Measurements from ENCODE around the gene ARMH3.

ARMH3 gene

DNA sequence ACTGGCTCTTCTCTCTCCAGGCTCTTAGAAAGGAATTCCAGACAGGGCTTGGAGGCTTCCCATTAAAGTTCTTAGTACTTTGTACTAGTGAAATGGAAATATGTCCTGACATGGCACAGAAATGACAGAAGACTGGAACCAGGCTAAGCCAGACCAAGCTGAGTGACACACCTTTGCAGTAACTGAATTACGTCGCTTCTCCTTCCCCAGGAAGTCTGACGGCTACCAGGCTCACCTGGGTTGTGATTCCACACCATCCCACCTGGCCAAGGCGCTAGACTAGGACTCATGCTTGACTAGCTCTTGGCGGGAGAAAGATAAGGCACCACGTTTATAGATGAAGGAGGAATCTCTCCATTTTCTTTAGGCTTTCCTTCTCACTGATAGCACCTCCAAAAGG lies 161.7 kb downstream of the ARMH3 start:
- DNase-seq = no peak

DNA sequence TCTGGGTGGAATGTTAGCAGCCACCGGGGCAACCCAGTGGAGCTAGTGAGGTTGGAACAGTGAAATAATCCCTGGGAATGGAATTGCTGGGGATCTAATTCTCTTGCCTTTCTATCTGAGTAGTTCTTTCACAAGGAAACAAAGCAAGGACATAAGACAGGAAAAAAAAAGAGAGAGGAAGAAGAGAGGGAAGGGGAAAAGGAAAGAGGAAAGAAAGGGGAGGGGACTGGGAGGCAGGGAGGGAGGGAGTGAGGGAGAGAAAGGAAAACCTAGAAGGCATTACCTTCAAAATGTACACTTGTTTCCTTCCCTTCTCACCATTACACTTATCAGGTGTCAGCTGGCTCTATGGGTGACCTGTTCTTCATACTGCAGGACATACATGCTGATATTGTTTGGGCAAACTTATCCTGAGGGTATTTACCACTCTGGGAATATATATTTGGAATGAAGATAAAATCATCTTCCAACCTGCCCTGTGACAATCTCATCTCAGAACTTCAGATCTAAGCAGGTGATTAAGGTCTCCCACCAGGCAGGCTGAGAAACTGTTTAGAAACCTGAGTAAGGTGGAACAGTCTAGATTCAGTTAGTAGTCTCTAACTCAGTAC lies 162.4 kb downstream of the ARMH3 start:
- DNase-seq = no peak

DNA sequence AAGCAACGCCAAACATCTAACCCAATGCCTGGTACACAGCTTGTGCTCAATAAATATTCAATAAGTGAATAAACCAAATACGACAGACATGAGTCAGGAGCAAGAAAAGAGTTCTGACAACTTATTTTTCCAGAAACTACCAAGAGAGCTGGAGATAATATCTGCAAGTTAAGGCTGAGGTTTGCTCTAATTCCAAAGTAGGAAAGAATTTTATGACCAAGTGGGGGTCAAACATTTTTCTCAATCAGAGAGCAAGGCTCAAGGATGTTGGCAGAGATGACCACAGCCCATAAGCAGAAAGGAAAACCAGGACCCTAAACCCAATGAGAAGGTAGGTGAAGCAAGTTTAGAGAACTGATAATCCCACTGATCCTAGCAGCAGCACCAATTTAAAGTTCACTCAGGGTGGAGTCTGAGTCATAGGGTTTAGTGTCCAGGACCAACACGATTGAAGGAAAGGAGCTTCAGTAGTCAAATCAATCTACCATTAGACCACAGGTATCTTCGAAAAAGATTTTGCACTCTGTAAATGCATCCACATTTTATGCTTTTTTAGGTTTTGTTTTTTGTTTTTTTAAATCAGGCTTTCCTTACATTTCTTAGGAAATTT lies 163.1 kb downstream of the ARMH3 start:
- no peak for DNase-seq

DNA sequence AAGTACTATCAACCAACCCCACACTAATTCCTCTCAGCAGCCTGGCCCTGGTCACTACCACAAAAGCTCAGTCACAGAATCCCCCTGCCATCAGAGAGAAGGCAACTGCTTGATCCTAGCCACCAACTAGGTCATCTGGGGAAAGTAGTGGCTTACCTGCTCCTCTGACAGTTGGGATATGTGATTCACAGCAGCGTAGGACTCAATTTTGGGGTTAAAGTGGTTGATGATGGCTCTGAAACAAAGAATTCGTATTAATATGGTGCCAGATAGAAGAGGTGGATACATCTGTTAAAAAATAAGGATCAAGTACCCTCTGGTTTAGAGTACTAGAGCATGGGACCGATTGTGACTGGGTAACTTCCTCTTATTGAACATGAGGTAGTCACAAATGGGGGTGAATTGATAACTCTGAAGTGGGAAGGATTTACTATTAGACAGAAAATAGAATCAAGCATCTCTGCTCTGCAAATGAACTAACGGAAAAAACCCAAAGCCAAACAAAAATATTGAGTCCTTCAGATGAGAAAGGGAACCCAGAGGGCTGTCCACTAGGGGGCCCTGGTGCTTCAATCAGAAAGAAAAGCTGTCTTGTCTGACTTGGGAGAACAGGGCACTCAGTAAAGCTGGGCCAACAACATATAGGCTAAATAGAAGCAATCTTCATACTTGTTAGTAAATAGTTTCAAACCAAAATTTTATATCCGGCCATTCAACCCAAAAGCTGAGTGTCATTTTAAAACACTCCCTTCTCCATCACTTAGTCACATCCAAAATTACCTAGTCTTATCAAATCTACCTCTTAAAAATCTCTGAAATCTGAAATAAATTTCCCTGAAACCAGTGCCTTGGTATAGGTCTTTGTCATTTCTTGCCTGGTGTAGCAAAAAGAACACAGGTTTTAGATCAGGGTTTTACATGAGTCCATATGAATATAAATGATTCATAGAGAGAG lies 166.4 kb downstream of the ARMH3 start:
- DNase-seq = peak; percentile 74 to 77

DNA sequence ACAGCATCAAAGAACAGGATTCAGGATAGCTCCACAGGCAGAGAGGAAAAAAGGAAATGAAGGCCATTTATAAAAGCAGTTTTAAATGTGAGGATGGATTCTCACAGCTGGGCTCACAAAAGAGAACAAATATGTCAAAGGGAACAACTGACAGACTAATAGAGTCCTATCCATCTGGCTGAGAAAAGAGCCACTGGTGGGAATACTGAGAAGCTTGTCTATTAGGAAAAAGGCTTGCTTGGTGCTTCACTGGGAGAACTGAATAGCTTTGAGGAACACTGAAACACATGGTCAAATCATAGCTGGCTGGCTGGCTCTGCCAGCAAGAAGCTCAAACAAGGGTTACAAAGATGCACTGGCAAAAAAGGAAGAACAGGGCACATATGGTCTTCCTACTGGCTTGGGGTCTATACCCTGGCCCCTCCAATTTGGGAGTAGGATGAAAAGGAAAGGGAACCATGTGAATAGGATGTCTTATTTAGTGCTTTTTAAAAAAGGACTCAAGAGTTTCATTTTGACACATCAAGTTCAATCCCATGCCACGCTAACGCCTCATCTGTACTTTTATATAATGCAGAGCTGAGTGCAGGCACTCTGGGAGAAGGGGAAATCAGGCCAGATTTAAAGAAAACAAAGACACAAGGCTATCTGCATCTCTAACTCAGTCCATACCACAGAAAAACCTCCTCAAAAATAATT lies 167.6 kb downstream of the ARMH3 start:
- DNase-seq = no peak

DNA sequence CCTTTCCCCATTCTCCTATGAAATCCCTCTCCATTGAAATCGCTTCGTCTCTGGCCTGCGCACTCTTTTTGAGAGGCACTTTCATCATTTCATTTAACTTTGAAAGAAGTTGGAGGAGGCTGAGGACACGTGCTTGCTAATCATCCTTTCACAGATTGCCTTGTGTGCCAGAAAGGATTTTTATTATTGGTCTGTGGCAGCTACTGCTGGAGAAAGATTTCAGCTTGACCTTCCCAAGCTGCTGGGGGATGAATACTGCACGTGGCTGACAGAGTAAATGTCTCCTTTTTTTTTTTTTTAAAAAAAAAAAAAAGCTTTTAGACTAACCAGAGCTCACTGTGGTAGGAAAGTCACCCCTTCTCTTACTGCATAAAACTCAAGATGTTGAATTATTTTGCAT lies 168.2 kb downstream of the ARMH3 start:
- no peak for DNase-seq

DNA sequence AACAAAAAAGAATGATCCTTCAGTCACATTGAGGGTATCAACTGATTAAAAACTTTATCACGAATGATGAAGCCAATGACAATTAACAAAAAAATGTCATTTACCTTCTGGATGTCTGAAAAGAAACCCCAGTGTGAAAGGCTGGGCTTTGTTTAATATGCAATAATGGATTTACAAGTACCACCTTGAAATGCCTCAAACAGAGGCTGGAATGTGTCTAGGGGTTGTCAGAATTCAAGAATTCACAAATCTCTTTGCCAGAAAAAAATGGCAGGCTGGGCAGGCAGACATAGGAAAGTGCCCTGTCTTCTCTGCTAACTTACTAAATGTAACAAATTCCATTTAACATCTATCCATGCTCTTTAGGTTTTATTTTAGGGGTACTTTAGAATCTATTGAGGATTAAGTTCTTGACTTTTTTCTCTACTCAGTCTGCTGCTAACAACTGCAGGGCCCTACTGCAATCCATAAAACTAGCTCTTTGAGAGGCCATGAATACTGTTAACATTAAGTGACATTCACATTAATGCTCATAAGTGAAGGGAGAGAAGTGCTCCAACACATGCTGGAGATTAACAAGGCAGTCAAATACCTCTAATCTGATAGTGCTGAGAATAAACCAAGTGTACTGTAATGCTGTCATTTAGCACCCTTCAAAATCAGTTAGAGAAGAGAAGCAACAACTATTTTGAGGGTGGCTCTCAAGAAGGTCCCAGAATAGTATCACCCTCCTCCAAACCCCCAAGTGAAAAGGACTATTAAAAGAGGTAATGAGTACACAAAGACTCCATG lies 169.3 kb downstream of the ARMH3 start:
- no peak for DNase-seq

DNA sequence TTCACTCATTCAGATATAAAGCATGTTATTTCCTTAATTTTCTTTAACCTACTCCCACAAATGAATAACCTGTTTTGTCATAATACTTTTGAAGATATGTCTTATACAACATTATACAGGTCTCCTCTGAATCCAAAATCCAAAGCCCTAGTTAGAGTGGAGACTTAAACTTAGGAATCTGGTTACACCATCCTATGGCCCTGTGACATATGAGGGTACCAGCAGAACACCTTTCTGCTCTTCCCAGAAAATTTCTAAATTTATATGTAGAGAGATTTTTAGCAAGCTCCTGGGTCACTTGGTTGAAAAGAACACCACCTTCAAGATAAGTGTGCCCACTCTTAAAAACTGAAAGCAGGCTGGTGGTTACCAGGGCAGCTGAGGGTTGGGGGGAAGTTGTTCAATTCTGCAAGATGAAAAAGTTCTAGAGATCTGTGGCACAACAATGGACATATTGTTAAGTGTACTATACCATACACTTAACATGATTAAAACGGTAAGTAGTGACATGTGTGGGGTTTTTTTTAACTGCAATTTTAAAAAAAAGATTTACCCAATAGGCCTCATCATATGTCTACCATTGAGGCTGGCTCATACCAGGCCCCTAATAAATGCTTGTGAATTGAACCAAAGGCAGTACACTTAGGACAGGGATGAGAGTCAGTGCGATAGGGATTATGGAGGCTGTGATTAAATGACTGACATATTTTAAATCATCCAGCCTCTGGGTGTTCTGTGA lies 174.8 kb downstream of the ARMH3 start:
- DNase-seq = no peak

DNA sequence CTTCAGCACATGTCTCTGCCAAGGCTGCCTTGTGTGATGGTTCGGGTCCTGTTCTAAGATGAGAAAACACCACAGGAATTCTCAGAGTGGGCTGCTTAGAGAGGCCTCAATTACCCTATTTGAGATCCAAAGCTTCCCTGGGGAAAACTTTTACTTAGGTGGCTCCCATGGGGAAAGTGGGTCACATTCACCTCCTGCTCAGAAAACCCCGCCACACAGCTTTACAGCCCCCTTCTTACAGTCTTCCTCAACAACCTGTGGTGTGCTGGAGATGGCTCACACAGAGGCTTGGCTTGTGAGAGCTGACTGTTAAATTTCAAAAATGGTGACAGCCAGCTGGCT lies 175.8 kb downstream of the ARMH3 start:
- no peak for DNase-seq

DNA sequence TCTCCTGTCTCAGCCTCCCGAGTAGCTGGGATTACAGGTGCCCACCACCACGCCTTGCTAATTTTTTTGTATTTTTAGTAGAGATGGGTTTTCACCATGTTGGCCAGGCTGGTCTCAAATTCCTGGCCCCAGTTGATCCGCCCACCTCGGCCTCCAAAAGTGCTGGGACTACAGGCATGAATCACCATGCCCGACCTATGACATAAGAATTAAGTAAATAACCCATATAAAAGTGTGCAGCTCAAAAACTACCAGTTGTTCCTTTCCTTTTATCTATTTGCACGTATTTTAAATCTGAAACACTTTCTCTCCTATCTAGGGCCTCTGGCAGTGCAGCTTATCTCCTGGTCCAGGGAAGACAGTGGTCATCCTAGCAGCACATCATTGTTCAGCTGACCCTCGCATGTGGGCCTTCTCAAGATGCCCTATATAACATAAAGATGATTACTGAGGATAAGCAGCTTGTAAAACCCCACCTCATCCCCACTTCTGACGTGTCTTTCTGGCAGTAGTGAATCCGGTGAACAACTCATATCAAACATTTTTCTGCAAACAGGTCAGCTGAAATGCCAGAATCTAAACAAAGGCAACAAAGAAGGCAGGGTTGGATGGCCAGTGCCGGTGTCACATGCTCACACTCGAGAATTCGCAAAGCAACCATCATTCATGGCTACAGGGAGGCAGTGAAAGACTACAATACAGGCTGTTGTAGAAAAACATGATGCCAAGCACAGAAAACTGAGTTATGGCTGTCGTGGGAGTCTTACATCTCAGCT lies 176.3 kb downstream of the ARMH3 start:
- DNase-seq = no peak

DNA sequence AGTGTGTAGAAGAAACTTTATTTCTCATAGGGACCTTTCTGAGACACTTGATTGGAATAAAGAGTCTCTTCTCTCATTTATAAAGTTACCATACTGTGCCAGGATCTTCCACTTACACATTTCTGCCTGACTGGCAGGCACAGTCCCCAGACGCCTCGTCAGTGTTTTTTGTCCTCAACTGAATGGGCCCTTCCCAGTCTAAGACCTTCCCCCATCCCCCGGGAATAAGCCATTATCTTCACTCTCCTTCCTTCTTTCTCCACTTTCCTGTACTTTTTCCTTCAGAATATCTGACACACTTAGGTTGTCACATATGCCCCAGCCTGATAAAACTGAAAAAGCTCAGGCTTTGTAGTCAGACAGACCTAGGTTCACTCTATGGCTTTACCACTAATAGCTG lies 177.1 kb downstream of the ARMH3 start:
- DNase-seq = no peak

DNA sequence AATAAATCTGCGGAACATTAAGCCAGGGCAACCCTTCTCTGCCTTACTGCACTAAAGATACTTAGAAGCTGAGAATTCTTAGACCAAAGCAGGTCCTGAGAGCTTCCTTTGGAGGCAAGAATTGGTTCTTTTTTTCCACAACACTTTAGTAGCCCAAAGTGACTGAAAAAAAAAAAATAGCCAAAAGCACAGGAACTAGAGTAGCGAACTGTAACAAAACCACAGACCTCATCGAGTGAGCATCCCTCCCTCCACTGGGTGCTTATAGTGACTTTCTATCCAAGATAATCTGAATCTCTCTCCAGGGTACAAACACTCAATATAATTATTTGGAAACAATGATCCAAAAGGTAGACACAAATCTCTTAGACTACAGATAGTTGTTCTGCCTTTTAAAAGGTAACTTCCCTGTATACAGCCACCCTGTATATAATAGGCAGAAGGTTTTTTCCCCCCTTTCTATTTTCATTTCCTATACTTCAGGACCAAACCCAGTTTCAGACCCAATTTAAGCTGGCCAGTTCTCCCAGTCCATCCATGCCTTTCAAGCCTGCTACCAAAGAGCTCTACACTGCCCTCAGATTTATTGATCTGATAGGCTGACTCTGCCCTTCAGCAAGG lies 180.8 kb downstream of the ARMH3 start:
- DNase-seq = no peak

DNA sequence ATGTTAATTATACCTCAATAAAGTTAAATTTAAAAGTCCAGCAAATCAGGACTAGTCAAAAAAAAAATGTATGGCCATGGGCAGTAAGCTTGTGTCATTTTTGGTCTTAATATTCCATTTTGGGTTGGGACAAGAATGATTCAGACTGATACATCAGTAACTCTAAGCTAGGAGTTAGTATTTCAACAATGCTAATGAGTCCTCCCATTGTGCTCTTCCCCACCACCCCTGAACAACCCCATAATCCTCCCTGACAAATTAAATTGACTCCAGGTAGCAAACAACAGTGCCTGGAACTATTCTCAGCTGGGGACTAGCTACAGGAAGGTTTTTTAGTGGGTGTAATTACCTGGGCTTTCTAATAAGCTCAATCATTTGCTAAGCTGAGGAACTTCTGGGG lies 181.7 kb downstream of the ARMH3 start:
- no peak for DNase-seq

DNA sequence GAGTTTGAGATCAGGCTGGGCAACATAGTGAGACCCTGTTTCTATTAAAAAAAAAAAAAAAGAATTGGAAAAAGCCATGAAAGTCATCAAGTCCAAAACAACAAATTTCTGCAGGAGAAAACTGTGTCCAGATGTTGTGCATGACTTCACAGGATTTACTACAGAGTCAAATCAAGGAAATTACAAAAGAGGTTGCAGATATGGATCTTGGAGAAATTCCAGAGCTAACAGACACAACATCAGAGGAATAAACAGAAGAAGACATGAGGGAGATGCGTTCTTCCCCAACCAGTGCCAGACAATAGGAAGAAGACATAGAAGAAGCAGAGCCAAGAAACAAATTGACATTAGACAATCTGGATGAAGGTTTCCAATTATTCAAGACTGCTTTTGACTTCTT lies 188.0 kb downstream of the ARMH3 start:
- DNase-seq = no peak

DNA sequence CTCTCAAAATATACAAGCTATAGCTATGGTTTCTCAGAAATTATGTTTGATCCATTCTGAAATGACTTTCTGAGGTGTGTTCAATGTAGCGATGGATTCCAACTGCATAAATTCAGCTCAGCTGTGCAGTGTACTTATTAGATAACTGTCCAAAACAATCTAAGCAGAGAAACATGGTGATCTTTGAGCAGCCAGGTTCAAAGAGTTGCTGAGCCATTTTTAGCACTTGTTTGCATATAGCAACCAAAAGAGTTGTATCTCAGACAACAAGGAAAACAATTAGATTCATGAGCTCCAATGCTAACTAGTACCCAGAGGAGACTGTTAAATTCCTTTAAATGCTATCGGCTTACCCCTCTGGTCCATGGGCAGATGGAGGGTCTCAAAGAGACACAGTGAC lies 196.4 kb downstream of the ARMH3 start:
- no peak for DNase-seq

DNA sequence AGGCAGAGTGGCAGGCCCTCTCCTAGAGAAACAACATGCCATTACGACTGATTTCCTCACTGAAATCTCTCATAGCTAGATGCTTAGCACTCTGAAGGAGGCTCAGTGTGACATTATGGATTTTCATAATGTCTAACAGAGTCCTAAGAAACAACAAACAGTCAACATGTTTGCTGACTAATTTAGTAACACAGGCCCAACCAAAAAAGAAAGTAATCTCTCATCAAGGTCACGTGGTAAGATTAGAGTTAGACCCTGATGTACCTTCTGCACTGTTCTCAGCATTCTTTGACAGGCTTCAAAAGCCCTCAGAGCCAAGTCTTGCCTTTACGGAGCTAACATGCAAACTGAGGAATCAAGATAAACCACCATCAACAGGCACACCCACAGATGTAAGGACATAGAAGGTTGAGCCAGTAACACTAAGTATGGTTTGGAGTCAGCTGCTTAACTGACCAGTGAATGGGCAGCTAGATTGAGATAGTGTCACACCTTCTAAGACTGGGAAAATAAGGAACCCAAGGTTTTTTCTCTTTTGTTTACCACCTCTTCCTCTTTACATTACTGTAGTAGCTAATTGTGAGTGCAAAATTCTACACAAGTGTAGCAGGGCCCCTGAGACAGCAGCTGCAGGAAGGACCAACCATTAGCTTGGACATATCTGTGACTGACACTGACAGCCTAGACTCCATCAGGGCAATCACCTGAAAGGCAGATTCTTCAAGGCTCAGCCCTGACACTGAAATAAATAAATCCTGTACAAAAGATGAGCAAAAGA lies 197.1 kb downstream of the ARMH3 start:
- DNase-seq = peak; percentile 25 to 28

DNA sequence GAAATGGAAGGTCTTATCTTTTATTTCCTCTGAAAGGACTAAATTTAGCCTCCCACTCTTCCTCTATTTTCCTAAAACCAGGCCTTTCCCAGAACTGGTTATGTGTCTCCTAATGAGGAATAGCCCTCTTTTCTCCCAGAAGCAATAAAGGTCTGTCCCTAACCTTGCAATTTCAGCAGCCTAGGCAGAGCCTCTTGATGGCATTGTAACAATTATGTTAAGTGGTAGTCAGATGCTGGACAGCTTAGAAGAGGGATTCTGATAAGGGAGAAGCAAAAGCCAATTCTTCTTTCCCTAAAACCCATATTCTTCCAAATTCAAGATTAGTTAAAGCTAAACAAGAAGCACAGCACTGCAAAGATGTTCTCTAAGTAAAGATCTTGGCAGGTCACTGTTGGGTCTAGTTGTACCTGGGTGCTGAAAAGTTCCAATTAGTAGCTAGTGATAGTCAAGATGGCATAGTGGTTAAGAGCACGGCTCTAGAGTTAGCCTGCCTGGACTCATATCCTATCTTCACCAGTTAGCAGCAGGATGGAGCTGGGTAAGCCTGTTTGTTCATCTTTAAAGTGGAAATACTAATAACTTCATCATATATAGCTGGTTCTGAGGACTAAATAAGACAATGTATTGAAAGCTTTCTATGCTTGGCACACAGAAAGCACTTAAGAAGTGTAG lies 198.0 kb downstream of the ARMH3 start:
- no peak for DNase-seq

DNA sequence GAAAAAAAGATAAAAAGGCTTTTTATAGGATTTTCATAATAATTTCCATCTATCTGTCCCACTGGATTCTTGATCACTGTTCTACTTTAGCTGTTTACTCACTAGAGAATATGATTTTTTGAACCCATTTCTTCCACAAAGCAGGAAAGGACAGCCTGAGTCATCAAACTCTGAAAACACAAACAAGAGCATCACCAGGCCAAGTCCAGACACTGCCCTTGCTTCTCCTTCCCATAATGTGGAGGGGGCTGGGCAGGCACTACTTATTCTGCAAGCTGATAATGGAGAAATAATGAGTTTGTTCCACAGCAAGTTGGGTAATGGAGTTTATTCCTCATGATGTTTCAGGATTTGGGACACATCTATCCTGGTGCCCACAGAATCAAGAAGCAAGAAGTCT lies 199.3 kb downstream of the ARMH3 start:
- peak; percentile 38 to 40 for DNase-seq

Measured in inflammatory macrophage (primary cell).